Activated CD8-positive, alpha-beta memory T cell treated with anti-CD3 and anti-CD28 coated beads, Interleukin-2, amount 10 ng/mL, durations not matched to agents 7 days and 5 days (primary cell): ENCODE data around the gene SORCS2. TPM values are rescaled to one million over a fixed set of nuclear protein-coding genes. Genes with fewer than 3 reads are reported as not detected.

ENCODE experiments used
- ATAC-seq: fragments of 150-1000 bp; cut with Tn5 transposase; one replicate; pipeline ENCODE4 v1.10.0; 2021; ENCODE audit warnings: moderate library complexity
- CTCF ChIA-PET: fragments of 350-600 bp; sonication (Branson Sonifier 250); formaldehyde crosslinking; loops from one replicate; lab custom pipeline; 2021; ENCODE audit warnings: antibody characterized with exemption; lab: Charles Lee
- DNase-seq: peaks from one replicate; pipeline ENCODE4 v3.0.0-alpha.2; 2020
- H3K27ac Mint-ChIP-seq: one replicate; pipeline ENCODE4 v1.8.0; 2021; ENCODE audit warnings: mild to moderate bottlenecking, mixed read lengths
- H3K27me3 Mint-ChIP-seq: one replicate; pipeline ENCODE4 v1.8.0; 2021; ENCODE audit warnings: mixed read lengths
- H3K36me3 Mint-ChIP-seq: one replicate; pipeline ENCODE4 v1.8.0; 2021; ENCODE audit warnings: mild to moderate bottlenecking, mixed read lengths
- H3K4me1 Mint-ChIP-seq: one replicate; pipeline ENCODE4 v1.8.0; 2021; ENCODE audit warnings: mixed read lengths
- H3K4me3 Mint-ChIP-seq: one replicate; pipeline ENCODE4 v1.8.0; 2021; ENCODE audit warnings: mild to moderate bottlenecking, moderate library complexity, mixed read lengths
- H3K9me3 Mint-ChIP-seq: one replicate; pipeline ENCODE4 v1.8.0; 2022; ENCODE audit warnings: low read depth, mixed read lengths
- total RNA-seq, 2 experiments: library from RNA; stranded (reverse); gene quantifications; one replicate each; pipeline ENCODE4 v1.2.3, GENCODE V29; 2021

Gene SORCS2
- total RNA-seq, 2 experiments from 2014 or later: 0.05 to 0.06 TPM

DNA sequence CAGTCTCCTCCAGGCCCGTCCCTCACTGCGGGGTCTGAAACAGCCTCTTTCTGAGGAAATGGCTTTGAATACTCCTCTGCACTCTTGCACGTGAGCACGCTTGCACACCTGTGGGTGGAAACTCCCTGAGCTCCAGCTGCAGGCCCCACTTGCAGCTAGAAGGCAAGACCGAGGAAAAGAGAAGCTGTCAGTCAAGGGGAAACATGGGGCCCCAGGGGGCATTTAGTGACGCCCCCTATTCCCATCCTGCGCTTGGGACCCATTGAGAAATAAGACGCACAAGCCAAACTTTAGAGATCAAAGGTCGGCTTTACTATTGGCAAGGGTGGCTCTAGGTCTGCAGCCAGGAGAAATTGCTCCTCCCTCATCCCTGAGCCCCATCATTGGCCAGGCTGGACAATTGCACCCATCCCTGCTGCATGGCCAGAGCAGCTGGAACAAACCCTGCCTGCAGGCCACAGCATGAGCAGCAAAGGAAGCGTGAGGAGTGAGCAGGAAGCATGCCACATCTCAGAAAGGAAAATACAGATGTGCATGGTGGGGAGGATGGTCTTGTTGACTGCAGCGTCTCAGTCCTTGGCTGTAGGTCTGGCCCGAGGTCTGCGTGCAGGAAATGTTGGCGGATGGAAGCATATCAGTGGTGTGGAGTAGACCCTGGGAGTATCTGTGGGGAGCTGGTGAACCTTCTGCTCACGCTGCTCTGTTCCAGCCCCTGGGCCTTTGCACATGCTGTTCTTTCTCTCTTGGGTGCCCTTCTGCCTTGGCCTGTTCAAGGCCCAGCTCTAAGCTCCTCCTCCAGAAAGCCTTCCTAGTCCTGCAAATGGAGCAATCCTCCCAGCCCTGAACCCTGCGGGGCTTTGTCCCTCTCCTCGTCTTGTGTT lies 148.5 kb downstream of the SORCS2 start:
- Mint-ChIP-seq H3K27ac (no peak overlapping the region), H3K27me3 (no peaks in the 10 kb centered on the region), H3K36me3 (no peaks in the 10 kb centered on the region), H3K4me3 (no peak overlapping the region), H3K9me3 (peaks cover 2% of the 10 kb centered on the region), H3K4me1 (no peaks in the 10 kb centered on the region)
- CTCF ChIA-PET: no interaction called here
- ATAC-seq (no peak), DNase-seq (no peak)

DNA sequence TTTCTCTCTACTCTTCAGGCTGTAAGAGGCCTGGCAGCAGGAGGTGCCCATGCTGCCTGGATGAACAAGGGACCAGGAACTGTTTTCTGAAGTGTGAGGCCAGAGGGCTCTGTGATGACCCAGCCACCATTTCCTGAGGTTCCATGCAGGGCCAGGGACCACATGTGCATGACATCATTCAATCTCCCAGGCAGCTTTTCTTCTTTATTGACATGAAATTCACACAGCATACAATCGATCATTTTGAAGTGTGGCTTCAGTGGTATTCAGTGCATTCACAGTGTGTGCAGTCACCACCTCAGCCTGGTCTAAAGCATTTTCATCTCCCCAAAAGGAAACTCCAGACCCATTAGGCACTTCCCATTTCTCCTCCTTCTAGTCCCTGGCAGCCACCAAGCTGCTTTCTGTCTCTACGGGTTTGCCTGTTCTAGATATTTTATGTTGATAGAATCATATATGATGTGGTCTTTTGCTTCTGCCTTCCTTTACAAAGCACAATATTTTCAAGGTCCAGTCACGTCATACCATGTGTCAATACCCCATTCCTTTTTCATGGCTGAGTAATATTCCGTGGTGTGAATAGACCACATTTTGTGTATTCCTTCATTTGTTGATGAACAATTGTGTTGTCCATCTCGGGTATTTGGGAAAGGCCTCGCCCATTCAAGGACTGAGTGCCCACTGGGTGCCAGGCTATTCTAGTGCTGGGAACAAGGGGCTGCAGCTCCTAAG lies 149.3 kb downstream of the SORCS2 start:
- Mint-ChIP-seq H3K27me3 (no peaks in the 10 kb centered on the region), H3K4me1 (no peaks in the 10 kb centered on the region), H3K36me3 (no peaks in the 10 kb centered on the region), H3K9me3 (peaks cover 3% of the 10 kb centered on the region), H3K27ac (no peak overlapping the region), H3K4me3 (no peak overlapping the region)
- DNase-seq (no peak), ATAC-seq (no peak)
- CTCF ChIA-PET: no interaction called here

GRCh38 chr4:7342223-7343080 lies 150.1 kb downstream of the SORCS2 start:
- no peak overlapping the region for H3K4me3 Mint-ChIP-seq
- H3K4me1 Mint-ChIP-seq: no peaks in the 10 kb centered on the region
- DNase-seq: no peak
- H3K27me3 Mint-ChIP-seq: no peaks in the 10 kb centered on the region
- no peak for ATAC-seq
- peaks cover 4% of the 10 kb centered on the region for H3K9me3 Mint-ChIP-seq
- no peak overlapping the region for H3K27ac Mint-ChIP-seq
- no peaks in the 10 kb centered on the region for H3K36me3 Mint-ChIP-seq
- CTCF ChIA-PET: no interaction called here

DNA sequence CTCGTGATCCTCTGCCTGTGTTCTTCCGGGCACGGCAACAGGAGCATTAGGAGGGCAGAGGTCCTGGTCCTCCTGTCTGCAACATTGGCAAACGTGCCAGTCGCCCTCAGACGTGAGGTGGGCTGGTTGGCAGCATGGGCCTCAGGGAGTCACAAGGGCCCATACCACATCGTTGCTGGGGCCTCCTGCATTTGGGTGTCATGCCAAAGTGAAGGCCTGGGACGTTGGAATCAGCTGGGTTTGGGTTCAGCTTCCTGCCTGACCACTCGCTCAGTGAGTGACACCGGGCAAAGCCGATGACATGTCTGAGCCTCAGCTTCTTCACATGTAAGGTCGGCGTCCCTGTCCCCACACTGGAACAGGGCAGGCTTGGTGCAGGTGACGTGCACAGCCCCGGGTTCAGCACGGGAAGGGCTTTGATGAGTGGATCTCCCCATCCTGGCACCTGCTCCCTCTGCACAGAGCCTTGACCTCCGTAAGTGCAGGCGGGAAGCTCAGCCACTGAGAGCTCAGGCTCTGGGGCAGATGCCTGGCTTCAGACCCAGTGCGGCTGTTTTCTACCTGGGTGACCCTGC lies 150.8 kb downstream of the SORCS2 start:
- CTCF ChIA-PET: no interaction called here
- DNase-seq: no peak
- Mint-ChIP-seq H3K27me3 (no peaks in the 10 kb centered on the region), H3K36me3 (no peaks in the 10 kb centered on the region), H3K4me1 (no peaks in the 10 kb centered on the region), H3K4me3 (no peak overlapping the region), H3K27ac (no peak overlapping the region), H3K9me3 (peaks cover 4% of the 10 kb centered on the region)
- ATAC-seq: no peak

- H3K4me3 Mint-ChIP-seq: no peak overlapping the region
- no peaks in the 10 kb centered on the region for H3K27me3 Mint-ChIP-seq
- ATAC-seq: no peak
- no peak for DNase-seq
- no peak overlapping the region for H3K27ac Mint-ChIP-seq
- H3K4me1 Mint-ChIP-seq: no peaks in the 10 kb centered on the region
- peaks cover 4% of the 10 kb centered on the region for H3K9me3 Mint-ChIP-seq
- CTCF ChIA-PET: no interaction called here
- H3K36me3 Mint-ChIP-seq: no peaks in the 10 kb centered on the region
These were observed 151.6 kb downstream of the SORCS2 start for GRCh38 chr4:7343950-7344349.

- CTCF ChIA-PET: interaction anchor here (1.2 kb wide), 1 partner anchor 9 kb away, joined by 4 read pairs; no protein-coding TSS in a partner anchor
These were observed 152.4 kb downstream of the SORCS2 start for GRCh38 chr4:7344636-7345155.

GRCh38 chr4:7347981-7348380 lies 155.6 kb downstream of the SORCS2 start:
- Mint-ChIP-seq H3K4me3 (no peak overlapping the region), H3K4me1 (no peaks in the 10 kb centered on the region), H3K9me3 (peaks cover 2% of the 10 kb centered on the region), H3K27me3 (no peaks in the 10 kb centered on the region), H3K27ac (no peak overlapping the region), H3K36me3 (no peaks in the 10 kb centered on the region)
- DNase-seq (no peak), ATAC-seq (no peak)
- CTCF ChIA-PET: no interaction called here

More at GRCh38 chr4:7344636-7345155, 152.4 kb downstream of the SORCS2 start:
- ATAC-seq: no peak
- no peak overlapping the region for H3K4me3 Mint-ChIP-seq
- H3K36me3 Mint-ChIP-seq: no peaks in the 10 kb centered on the region
- H3K27ac Mint-ChIP-seq: no peak overlapping the region
- peaks cover 4% of the 10 kb centered on the region for H3K9me3 Mint-ChIP-seq
- DNase-seq: no peak
- no peaks in the 10 kb centered on the region for H3K27me3 Mint-ChIP-seq
- H3K4me1 Mint-ChIP-seq: no peaks in the 10 kb centered on the region

DNA sequence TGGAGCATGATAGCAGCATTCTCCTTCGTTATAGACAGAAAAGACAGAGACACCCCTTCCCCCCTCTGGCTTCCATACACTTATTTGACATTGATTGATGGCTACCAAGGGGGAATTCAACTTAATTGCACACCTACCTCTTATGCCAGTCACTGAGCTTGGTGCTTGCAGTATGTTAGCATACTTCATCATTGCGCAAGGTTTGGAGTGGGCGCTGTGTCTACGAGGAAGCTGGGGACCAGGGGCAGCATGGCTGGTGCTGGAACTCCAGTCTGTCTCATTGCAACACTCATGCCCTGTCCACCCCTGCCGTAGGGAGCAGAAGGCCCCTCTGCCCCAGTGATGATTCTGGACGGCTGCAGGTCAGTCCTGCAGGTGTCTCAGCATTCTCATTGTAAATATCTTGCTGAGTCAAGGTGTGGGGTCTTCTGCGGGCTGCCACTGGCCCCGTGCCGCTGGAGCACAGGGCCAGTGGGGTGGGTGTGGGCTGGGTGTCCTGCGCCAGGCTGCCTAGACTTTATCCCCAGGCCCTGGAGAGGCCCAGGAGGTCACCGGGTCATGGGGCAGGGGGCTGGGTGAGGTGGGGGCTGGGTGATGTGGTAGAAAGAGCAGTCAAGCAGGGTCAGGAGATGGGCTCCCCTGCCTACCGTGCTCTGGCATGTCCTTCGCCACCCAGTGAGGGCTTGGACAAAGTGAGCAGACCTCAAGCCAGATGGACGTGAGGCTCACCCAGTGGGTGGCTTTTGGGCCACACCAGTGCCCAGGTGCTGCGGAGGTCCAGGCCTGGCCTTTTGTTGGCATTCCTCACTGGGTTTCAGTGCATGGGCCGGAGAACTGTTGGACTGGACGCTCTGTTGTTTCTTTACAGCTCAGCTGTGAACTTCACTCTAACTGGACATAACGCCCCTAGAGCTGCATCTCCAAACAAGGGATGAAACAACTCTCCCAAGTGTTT lies 156.9 kb downstream of the SORCS2 start:
- DNase-seq (no peak), ATAC-seq (no peak)
- Mint-ChIP-seq H3K4me3 (no peak overlapping the region), H3K27ac (no peak overlapping the region), H3K4me1 (no peaks in the 10 kb centered on the region), H3K36me3 (no peaks in the 10 kb centered on the region), H3K9me3 (peaks cover 2% of the 10 kb centered on the region), H3K27me3 (no peaks in the 10 kb centered on the region)
- CTCF ChIA-PET: no interaction called here

- CTCF ChIA-PET: no interaction called here
- H3K27ac Mint-ChIP-seq: no peak overlapping the region
- ATAC-seq (no peak), DNase-seq (no peak)
- peaks cover 2% of the 10 kb centered on the region for H3K9me3 Mint-ChIP-seq
- H3K4me1 Mint-ChIP-seq: no peaks in the 10 kb centered on the region
- H3K36me3 Mint-ChIP-seq: no peaks in the 10 kb centered on the region
- no peak overlapping the region for H3K4me3 Mint-ChIP-seq
- H3K27me3 Mint-ChIP-seq: no peaks in the 10 kb centered on the region
These were observed 158.1 kb downstream of the SORCS2 start for GRCh38 chr4:7350396-7350795.

- no peaks in the 10 kb centered on the region for H3K27me3 Mint-ChIP-seq
- H3K27ac Mint-ChIP-seq: no peak overlapping the region
- DNase-seq: no peak
- CTCF ChIA-PET: no interaction called here
- no peak overlapping the region for H3K4me3 Mint-ChIP-seq
- H3K36me3 Mint-ChIP-seq: no peaks in the 10 kb centered on the region
- H3K4me1 Mint-ChIP-seq: no peaks in the 10 kb centered on the region
- H3K9me3 Mint-ChIP-seq: peaks cover 2% of the 10 kb centered on the region
- no peak for ATAC-seq
These were observed 158.7 kb downstream of the SORCS2 start for GRCh38 chr4:7351014-7351413.

- Mint-ChIP-seq H3K4me3 (no peak overlapping the region), H3K27me3 (no peaks in the 10 kb centered on the region), H3K36me3 (no peaks in the 10 kb centered on the region), H3K27ac (no peak overlapping the region), H3K4me1 (no peaks in the 10 kb centered on the region), H3K9me3 (no peaks in the 10 kb centered on the region)
- ATAC-seq: no peak
- DNase-seq: no peak
- CTCF ChIA-PET: no interaction called here
These were observed 160.1 kb downstream of the SORCS2 start for GRCh38 chr4:7352486-7352885.
